Body of pancreas (tissue), 4 donors: ENCODE data around the gene TXN2.

Source experiments
- POLR2A ChIP-seq, 3 donors: fragments of 450-650 bp; IDR thresholded peaks; one replicate each; pipeline ENCODE4 v1.6.1; 2016; ENCODE audit warnings: antibody characterized with exemption in 3 of 3, mild to moderate bottlenecking in 2 of 3
- TF ChIP-seq, protein P1 (sequence below), 7 experiments: fragments of 450-650 bp in 4 of 7; fragments of 200-600 bp in 3 of 7; sonication (generic) in 3 of 7; IDR thresholded peaks; one replicate each; pipeline ENCODE4 v1.5.1; 2016 to 2019; ENCODE audit warnings: antibody characterized with exemption in 7 of 7

DNA sequence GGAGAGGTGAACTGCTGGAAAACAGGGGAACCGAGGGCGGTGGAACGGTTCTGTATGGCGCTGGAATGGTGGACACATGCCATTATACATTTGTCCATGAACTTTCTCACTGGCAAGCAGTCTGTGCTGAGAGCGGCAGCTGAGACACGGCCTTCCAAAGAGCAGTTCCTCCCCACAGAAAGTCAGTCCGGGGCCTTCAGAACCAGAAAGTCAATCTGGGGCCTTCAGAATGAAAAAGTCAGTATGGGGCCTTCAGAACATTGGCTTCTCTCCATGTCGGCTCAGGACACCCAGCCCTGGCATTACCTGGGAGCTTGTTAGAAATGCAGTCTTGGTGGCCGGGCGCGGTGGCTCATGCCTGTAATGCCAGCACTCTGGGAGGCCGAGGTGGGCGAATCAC is 8.8 kb downstream of the TXN2 start:
- TF ChIP-seq, protein P1, sequence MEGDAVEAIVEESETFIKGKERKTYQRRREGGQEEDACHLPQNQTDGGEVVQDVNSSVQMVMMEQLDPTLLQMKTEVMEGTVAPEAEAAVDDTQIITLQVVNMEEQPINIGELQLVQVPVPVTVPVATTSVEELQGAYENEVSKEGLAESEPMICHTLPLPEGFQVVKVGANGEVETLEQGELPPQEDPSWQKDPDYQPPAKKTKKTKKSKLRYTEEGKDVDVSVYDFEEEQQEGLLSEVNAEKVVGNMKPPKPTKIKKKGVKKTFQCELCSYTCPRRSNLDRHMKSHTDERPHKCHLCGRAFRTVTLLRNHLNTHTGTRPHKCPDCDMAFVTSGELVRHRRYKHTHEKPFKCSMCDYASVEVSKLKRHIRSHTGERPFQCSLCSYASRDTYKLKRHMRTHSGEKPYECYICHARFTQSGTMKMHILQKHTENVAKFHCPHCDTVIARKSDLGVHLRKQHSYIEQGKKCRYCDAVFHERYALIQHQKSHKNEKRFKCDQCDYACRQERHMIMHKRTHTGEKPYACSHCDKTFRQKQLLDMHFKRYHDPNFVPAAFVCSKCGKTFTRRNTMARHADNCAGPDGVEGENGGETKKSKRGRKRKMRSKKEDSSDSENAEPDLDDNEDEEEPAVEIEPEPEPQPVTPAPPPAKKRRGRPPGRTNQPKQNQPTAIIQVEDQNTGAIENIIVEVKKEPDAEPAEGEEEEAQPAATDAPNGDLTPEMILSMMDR (IDR thresholded peaks at IDR 0.05) = no peak
- no peak for TF ChIP-seq POLR2A (IDR thresholded peaks at IDR 0.05)
